Activated naive CD8-positive, alpha-beta T cell treated with anti-CD3 and anti-CD28 coated beads, Interleukin-2, amount 50 U/mL, for 16 hours (primary cell): ENCODE results near the gene MEA1.
"Not testable (repeated sequence)": the region's sequence is repeated elsewhere in the genome, so short reads cannot be mapped to it uniquely, and the experiment has no call there.

ENCODE experiments used
- DNase-seq: peaks from one replicate; pipeline ENCODE4 v3.0.0-alpha.2; 2020; ENCODE audit warnings: low read depth, low spot score

MEA1 gene

GRCh38 chr6:43009124-43009523, 4.6 kb downstream of the MEA1 start:
- no peak for DNase-seq

- no peak for DNase-seq
These were observed 6.6 kb downstream of the MEA1 start for GRCh38 chr6:43007126-43007525.

GRCh38 chr6:43006251-43006650, 7.5 kb downstream of the MEA1 start:
- DNase-seq = no peak

GRCh38 chr6:43005844-43006243, 7.9 kb downstream of the MEA1 start:
- no peak for DNase-seq

GRCh38 chr6:43001843-43002242, 11.9 kb downstream of the MEA1 start:
- no peak for DNase-seq

GRCh38 chr6:42998205-42998604, 15.5 kb downstream of the MEA1 start:
- DNase-seq = not testable (repeated sequence)

- DNase-seq = no peak
These were observed 17.2 kb downstream of the MEA1 start for GRCh38 chr6:42996513-42996912.

GRCh38 chr6:42993445-42993844, 20.3 kb downstream of the MEA1 start:
- DNase-seq = no peak

- DNase-seq = no peak
These were observed 23.8 kb downstream of the MEA1 start for GRCh38 chr6:42989923-42990322.

- DNase-seq = no peak
These were observed 25.2 kb downstream of the MEA1 start for GRCh38 chr6:42988486-42989020.

- DNase-seq = no peak
These were observed 26.0 kb downstream of the MEA1 start for GRCh38 chr6:42987533-42988451.

GRCh38 chr6:42984924-42985475, 28.7 kb downstream of the MEA1 start:
- no peak for DNase-seq

- DNase-seq = peak; percentile 96
These were observed 29.5 kb downstream of the MEA1 start, which contains the start of gene PPP2R5D for GRCh38 chr6:42984001-42984923. Gene PPP2R5D (plus strand): TSS chr6:42984570. CDS start chr6:42984678, 108 bp downstream.

GRCh38 chr6:42981836-42982235, 31.9 kb downstream of the MEA1 start:
- DNase-seq = no peak

- no peak for DNase-seq
These were observed 34.1 kb downstream of the MEA1 start for GRCh38 chr6:42979523-42980177.

GRCh38 chr6:42978839-42979522, 34.8 kb downstream of the MEA1 start, which contains the start of gene PEX6:
Gene PEX6 (minus strand): TSS chr6:42979181. CDS start chr6:42979150, 31 bp downstream.
- DNase-seq = peak; percentile 77

GRCh38 chr6:42978487-42978838, 35.3 kb downstream of the MEA1 start:
- DNase-seq = no peak

- no peak for DNase-seq
These were observed 38.7 kb downstream of the MEA1 start for GRCh38 chr6:42974919-42975505.

- no peak for DNase-seq
These were observed 39.8 kb downstream of the MEA1 start for GRCh38 chr6:42973926-42974325.

- no peak for DNase-seq
These were observed 41.9 kb downstream of the MEA1 start for GRCh38 chr6:42971746-42972327.
